ENCODE measurements around the gene S100A5. TPM values are rescaled to one million over a fixed set of nuclear protein-coding genes. Genes with fewer than 3 reads are reported as not detected.

Gene S100A5
- total and polyA plus RNA-seq, 10 of the 15 experiments (the other 5 are each of a cell fraction or from before 2014, with no cell fraction given): 0.47 to 0.75 (median 0.56) TPM; not detected in 6

DNA sequence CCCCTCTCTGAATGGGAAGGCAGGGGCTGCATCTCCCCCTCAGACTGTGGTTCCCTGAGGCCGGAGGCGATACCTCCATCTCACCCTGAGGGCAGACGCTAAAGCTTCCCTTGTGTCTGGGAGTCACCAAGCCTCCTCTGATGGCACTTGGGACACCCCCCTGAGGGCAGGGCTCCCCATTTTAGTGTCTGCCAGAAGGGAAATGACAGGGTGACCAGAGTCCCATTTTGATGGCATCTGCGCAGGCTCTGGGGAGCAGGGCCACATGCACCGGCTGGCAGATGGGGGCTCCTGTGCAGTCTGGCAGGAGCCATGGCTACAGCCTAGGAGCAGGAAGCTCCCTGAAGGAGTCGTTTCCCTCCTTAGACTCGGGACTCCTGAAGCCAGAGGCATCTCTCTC lies 23.3 kb upstream of the S100A5 start:
- Histone ChIP-seq H2AFZ (ENCODE audit: control insufficient read depth, low read depth, low read length) (no peak overlapping the region), H3K36me3 (ENCODE audit: control insufficient read depth in 2 of 2, insufficient read depth in 2 of 2, low read length in 1 of 2) (no peaks in the 10 kb centered on the region), H3K9ac (ENCODE audit: control insufficient read depth, insufficient read depth, low read length) (no peak overlapping the region), H3K79me2 (ENCODE audit: control insufficient read depth, insufficient read depth, low read length) (no peaks in the 10 kb centered on the region), H3K4me1 (ENCODE audit: control insufficient read depth, insufficient read depth, low read length) (peaks cover 15% of the 10 kb centered on the region), H3K27ac (ENCODE audit: control insufficient read depth, insufficient read depth) (no peak overlapping the region), H3K4me3 (no peak overlapping the region), H3K27me3 (replicated peaks in 1 of 2; ENCODE audit: control insufficient read depth in 2 of 2, insufficient read depth in 2 of 2, low read length in 1 of 2) (no peaks in the 10 kb centered on the region), H3K4me2 (ENCODE audit: control insufficient read depth, insufficient read depth) (no peak overlapping the region), H3K9me3 (replicated peaks; ENCODE audit: control insufficient read depth, insufficient read depth, low read length) (no peaks in the 10 kb centered on the region), H4K20me1 (ENCODE audit: control insufficient read depth, insufficient read depth) (no peaks in the 10 kb centered on the region)
- ChIA-PET SMC1A (ENCODE audit: uncharacterized antibody, unreplicated experiment) (interaction anchor here (1.0 to 4.0 kb wide), 4 partner anchors 19 to 70 kb away, joined by 3 to 18 read pairs (median 10); partner anchors contain the start of genes CHTOP and S100A4), CTCF (interaction anchor here (0.7 to 8.3 kb wide), 3 partner anchors 30 to 70 kb away, joined by 3 to 113 read pairs (median 21); partner anchors contain the start of genes CHTOP and S100A6), POLR2A (interaction anchor here (0.6 to 4.1 kb wide), 3 partner anchors 19 to 323 kb away, joined by 3 to 34 read pairs (median 5); partner anchors contain the start of gene S100A4), RAD21 (ENCODE audit: unreplicated experiment) (interaction anchor here (0.6 to 1.6 kb wide), 4 partner anchors 9 to 730 kb away, joined by 3 to 4 read pairs (median 3); no protein-coding TSS in a partner anchor)
- WGBS (ENCODE audit: insufficient coverage, insufficient replicate concordance, low lambda C conversion rate, missing lambda C conversion rate): 83% methylated on average over 7 of the region's 7 CpGs
- TF ChIP-seq IRF5 (IDR thresholded peaks at IDR 0.05; ENCODE audit: borderline replicate concordance): no peak
- no peak for TF ChIP-seq NR2C1 (IDR thresholded peaks at IDR 0.05)
- TF ChIP-seq TCF7 (IDR thresholded peaks at IDR 0.05; ENCODE audit: borderline replicate concordance): no peak
- TF ChIP-seq ZNF622 (IDR thresholded peaks at IDR 0.05): no peak
- TF ChIP-seq PAX5 (IDR thresholded peaks at IDR 0.05; ENCODE audit: borderline replicate concordance, low read depth, low read length): no peak
- no peak for TF ChIP-seq ZNF384 (IDR thresholded peaks at IDR 0.05; ENCODE audit: borderline replicate concordance, low read depth, low read length)
- no peak for TF ChIP-seq MLLT1 (IDR thresholded peaks at IDR 0.05)
- no peak for TF ChIP-seq JUNB (IDR thresholded peaks at IDR 0.05)
- TF ChIP-seq ZBED1 (IDR thresholded peaks at IDR 0.05; ENCODE audit: borderline replicate concordance): no peak
- no peak for TF ChIP-seq EP300 (IDR thresholded peaks at IDR 0.05; ENCODE audit: borderline replicate concordance in 1 of 2, control insufficient read depth in 1 of 2, low read depth in 2 of 2, low read length in 2 of 2)
- no peak for TF ChIP-seq BACH1 (IDR thresholded peaks at IDR 0.05; ENCODE audit: borderline replicate concordance)
- TF ChIP-seq ZSCAN29 (IDR thresholded peaks at IDR 0.05): no peak
- TF ChIP-seq FOS (IDR thresholded peaks at IDR 0.05; ENCODE audit: borderline replicate concordance, extremely low read depth, insufficient read length): no peak
- in situ Hi-C loops (cut with MboI): loop anchor here (5.0 kb wide), 1 partner anchor 57 kb away; no protein-coding TSS in a partner anchor
- intact Hi-C loops (cut with micrococcal nuclease; ENCODE audit: unreplicated experiment): no loop called here
- no TSS peak for BruUV-seq (replicated peaks)
- ATAC-seq: no peak
- no peak for DNase-seq (ENCODE audit: low read depth, low spot score)
- no peak for FAIRE-seq

Data from GM12878 (cell line).